Endothelial cell of umbilical vein (primary cell): ENCODE results near the gene LBR. TPM values are rescaled to one million over a fixed set of nuclear protein-coding genes. Genes with fewer than 3 reads are reported as not detected.

Experiments used
- BruUV-seq: library from RNA; stranded (reverse); fragments of 400-500 nt; replicated peaks from 2 replicates; lab custom pipeline; 2021; lab: Mats Ljungman, UMichigan
- CTCF ChIA-PET: fragments of 300-600, 350-600 bp; sonication (Branson Sonifier 250); formaldehyde crosslinking; loops from one replicate; lab custom pipeline; 2021; ENCODE audit warnings: antibody characterized with exemption, inconsistent platforms; lab: Charles Lee
- POLR2A ChIA-PET: fragments of 300-600, 350-600 bp; sonication (Branson Sonifier 250); formaldehyde crosslinking; loops from one replicate; lab custom pipeline; 2021; ENCODE audit warnings: antibody characterized with exemption, inconsistent platforms; lab: Charles Lee
- DNase-seq: peaks from one replicate; pipeline ENCODE4 v3.0.0-alpha.2; 2011; ENCODE audit warnings: low read depth, low spot score
- FAIRE-seq: peaks from 2 replicates; lab custom pipeline; 2011; peaks lifted over from hg19 to GRCh38; lab: Jason Lieb, UNC
- H2AFZ ChIP-seq: 2 replicates; pipeline ENCODE4 v1.6.0; 2012; ENCODE audit warnings: low read depth, low read length, control low read depth, inconsistent platforms
- H3K27ac ChIP-seq: 2 replicates; pipeline ENCODE4 v1.5.1; 2011; ENCODE audit warnings: low read depth, mild to moderate bottlenecking, control low read depth, low read length, moderate library complexity; ENCODE audit not compliant: insufficient read depth
- H3K27me3 ChIP-seq, 2 experiments: 2 replicates each; pipeline versions ENCODE4 v1.6.0 to v1.6.1; 2011; ENCODE audit warnings: low read length in 2 of 2, mixed read lengths in 1 of 2; ENCODE audit not compliant: control insufficient read depth in 2 of 2, insufficient read depth in 2 of 2
- H3K36me3 ChIP-seq, 2 experiments: 2 replicates in 1 of 2; 3 replicates in 1 of 2; pipeline ENCODE4 v1.5.1; 2011; ENCODE audit warnings: low read length in 2 of 2, mild to moderate bottlenecking in 1 of 2, moderate library complexity in 1 of 2; ENCODE audit not compliant: control insufficient read depth in 2 of 2, insufficient read depth in 2 of 2; ENCODE audit errors: extremely low read depth in 1 of 2
- H3K4me1 ChIP-seq: 3 replicates; pipeline ENCODE4 v1.5.1; 2011; ENCODE audit warnings: mild to moderate bottlenecking, low read length; ENCODE audit not compliant: control insufficient read depth, insufficient read depth; ENCODE audit errors: extremely low read depth
- H3K4me2 ChIP-seq: 2 replicates; pipeline ENCODE4 v1.6.1; 2011; ENCODE audit warnings: low read length, control low read depth, mixed read lengths; ENCODE audit not compliant: insufficient read depth
- H3K4me3 ChIP-seq, 3 experiments: fragments of 200-600 bp in 1 of 3; sonication (generic), shearing (Covaris generic) in 1 of 3; replicated peaks in 1 of 3; 2 replicates each; pipeline ENCODE4 v1.5.1; 2011 to 2016; ENCODE audit warnings: control low read depth in 3 of 3, low read length in 3 of 3, mild to moderate bottlenecking in 2 of 3, inconsistent platforms in 1 of 3, low read depth in 1 of 3, moderate library complexity in 1 of 3; ENCODE audit not compliant: insufficient read depth in 1 of 3
- H3K79me2 ChIP-seq: 2 replicates; pipeline ENCODE4 v1.6.0; 2012; ENCODE audit warnings: low read length, inconsistent platforms; ENCODE audit not compliant: control insufficient read depth, insufficient read depth
- H3K9ac ChIP-seq: replicated peaks from 2 replicates; pipeline ENCODE3; 2011; ENCODE audit warnings: low read length, control low read depth; ENCODE audit not compliant: insufficient read depth; ENCODE audit errors: extremely low read depth
- H3K9me1 ChIP-seq: replicated peaks from 3 replicates; pipeline ENCODE4 v1.6.0; 2011; ENCODE audit warnings: mild to moderate bottlenecking, low read length; ENCODE audit not compliant: control insufficient read depth, insufficient read depth; ENCODE audit errors: extremely low read depth
- H3K9me3 ChIP-seq: replicated peaks from 2 replicates; pipeline ENCODE4 v1.5.1; 2012; ENCODE audit warnings: low read length, inconsistent platforms; ENCODE audit not compliant: control insufficient read depth, insufficient read depth
- H4K20me1 ChIP-seq: replicated peaks from 2 replicates; pipeline ENCODE3; 2011; ENCODE audit warnings: mild to moderate bottlenecking, low read length; ENCODE audit not compliant: control insufficient read depth, insufficient read depth; ENCODE audit errors: extremely low read depth
- EZH2 ChIP-seq: IDR thresholded peaks from 2 replicates; pipeline ENCODE4 v1.6.1; 2012; ENCODE audit warnings: borderline replicate concordance, low read depth, mild to moderate bottlenecking, moderate library complexity, low read length, inconsistent platforms; ENCODE audit not compliant: severe bottlenecking
- GATA2 ChIP-seq: IDR thresholded peaks from 2 replicates; pipeline ENCODE4 v1.7.0; 2011; ENCODE audit warnings: low read depth, mild to moderate bottlenecking, moderate library complexity, mixed read lengths, low read length; ENCODE audit not compliant: insufficient read length, insufficient read depth
- JUN ChIP-seq: IDR thresholded peaks from 2 replicates; pipeline ENCODE4 v1.6.1; 2011; ENCODE audit warnings: borderline replicate concordance, low read depth; ENCODE audit not compliant: insufficient read length, insufficient read depth
- POLR2AphosphoS5 ChIP-seq: IDR thresholded peaks from 2 replicates; pipeline ENCODE4 v1.6.1; 2012; ENCODE audit warnings: low read depth, mild to moderate bottlenecking, control low read depth, low read length, moderate library complexity; ENCODE audit not compliant: insufficient read depth
- dilution Hi-C: fragments of 300-500 bp; cut with MboI; formaldehyde crosslinking; loops from one replicate; pipeline ENCODE4 v1.15.0; 2019; ENCODE audit warnings: low sequenced_read_pairs; ENCODE audit not compliant: extremely low pct_ligation_motif_present
- intact Hi-C: fragments of 100-400 bp; cut with micrococcal nuclease; formaldehyde crosslinking; loops from one replicate; pipeline ENCODE4 v1.10.0; 2022
- polyA plus RNA-seq, 4 experiments: library from polyadenylated mRNA; depleted of rRNA in 3 of 4; stranded (reverse) in 3 of 4; unstranded in 1 of 4; fragments of >200 nt; gene quantifications; 2 replicates each; pipeline versions ENCODE4 v1.2.1 to v1.2.3, GENCODE V29; 2011 to 2012; ENCODE audit warnings: missing spikeins in 1 of 4
- total RNA-seq: library from RNA; stranded (reverse); gene quantifications from 2 replicates; pipeline ENCODE4 v1.2.3, GENCODE V29; 2021
- TF ChIP-seq, protein P1 (sequence below), 2 donors: IDR thresholded peaks; 1 replicate in 1 of 2; 2 replicates in 1 of 2; pipeline ENCODE4 v1.5.1; 2011; ENCODE audit warnings: low read length in 2 of 2, mild to moderate bottlenecking in 2 of 2, moderate library complexity in 2 of 2, control low read depth in 1 of 2, inconsistent platforms in 1 of 2, low read depth in 1 of 2; ENCODE audit not compliant: insufficient read depth in 1 of 2; ENCODE audit errors: extremely low read depth in 1 of 2

The LBR gene
- total and polyA plus RNA-seq, 2 donors (not counting 3 experiments of a cell fraction or from before 2014, with no cell fraction given), result 53.9 to 119 TPM

DNA sequence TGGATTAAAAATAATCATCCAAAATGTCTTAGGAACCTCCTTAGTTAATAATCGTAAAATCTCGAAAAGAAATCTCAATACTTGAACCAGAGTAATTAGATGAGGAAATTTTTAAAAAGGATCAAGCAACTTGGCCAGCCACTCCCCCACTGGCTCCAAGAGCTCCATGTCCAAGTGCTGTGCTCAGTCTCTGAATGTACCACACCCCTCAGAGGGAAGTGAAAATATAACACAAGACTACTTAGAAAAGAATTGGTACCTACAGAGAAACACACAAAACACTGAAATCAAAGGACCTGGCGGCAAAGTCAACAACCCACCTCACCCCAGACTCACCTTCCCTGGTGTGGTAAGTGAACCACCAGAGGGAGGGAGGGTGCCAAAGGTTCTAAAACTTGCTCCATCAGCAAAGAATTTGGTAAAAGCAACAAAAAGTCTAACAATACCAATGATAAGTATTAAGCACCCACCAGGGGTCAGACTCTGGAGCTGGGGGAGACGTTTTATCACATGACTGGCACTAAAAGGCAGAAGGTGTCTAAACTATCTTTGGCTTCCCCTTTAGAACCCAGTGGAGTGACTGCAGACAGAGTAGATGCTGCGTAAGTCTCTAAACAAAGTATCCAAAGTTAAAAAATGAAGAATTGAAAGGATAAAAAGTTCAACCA is 14.0 kb downstream of the LBR start:
- no TSS peak for BruUV-seq
- ChIA-PET POLR2A (no interaction called here), CTCF (interaction anchor here (0.6 to 1.0 kb wide), 2 partner anchors 28 to 33 kb away, joined by 3 read pairs; no protein-coding TSS in a partner anchor)
- DNase-seq (no peak), FAIRE-seq (no peak)
- Histone ChIP-seq H4K20me1 (no peaks in the 10 kb centered on the region), H3K27me3 (no peaks in the 10 kb centered on the region), H3K9me3 (no peaks in the 10 kb centered on the region), H3K36me3 (peaks cover 30 to 35% of the 10 kb centered on the region in 2 experiments), H3K27ac (no peak overlapping the region), H3K9ac (no peak overlapping the region), H3K4me1 (no peaks in the 10 kb centered on the region), H2AFZ (no peak overlapping the region), H3K9me1 (no peaks in the 10 kb centered on the region), H3K4me3 (no peak overlapping the region), H3K4me2 (no peak overlapping the region), H3K79me2 (peaks cover 18% of the 10 kb centered on the region)
- dilution Hi-C loops, result no loop called here
- intact Hi-C loops, result no loop called here
- TF ChIP-seq, protein P1, sequence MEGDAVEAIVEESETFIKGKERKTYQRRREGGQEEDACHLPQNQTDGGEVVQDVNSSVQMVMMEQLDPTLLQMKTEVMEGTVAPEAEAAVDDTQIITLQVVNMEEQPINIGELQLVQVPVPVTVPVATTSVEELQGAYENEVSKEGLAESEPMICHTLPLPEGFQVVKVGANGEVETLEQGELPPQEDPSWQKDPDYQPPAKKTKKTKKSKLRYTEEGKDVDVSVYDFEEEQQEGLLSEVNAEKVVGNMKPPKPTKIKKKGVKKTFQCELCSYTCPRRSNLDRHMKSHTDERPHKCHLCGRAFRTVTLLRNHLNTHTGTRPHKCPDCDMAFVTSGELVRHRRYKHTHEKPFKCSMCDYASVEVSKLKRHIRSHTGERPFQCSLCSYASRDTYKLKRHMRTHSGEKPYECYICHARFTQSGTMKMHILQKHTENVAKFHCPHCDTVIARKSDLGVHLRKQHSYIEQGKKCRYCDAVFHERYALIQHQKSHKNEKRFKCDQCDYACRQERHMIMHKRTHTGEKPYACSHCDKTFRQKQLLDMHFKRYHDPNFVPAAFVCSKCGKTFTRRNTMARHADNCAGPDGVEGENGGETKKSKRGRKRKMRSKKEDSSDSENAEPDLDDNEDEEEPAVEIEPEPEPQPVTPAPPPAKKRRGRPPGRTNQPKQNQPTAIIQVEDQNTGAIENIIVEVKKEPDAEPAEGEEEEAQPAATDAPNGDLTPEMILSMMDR (IDR thresholded peaks at IDR 0.05; ENCODE audit: extremely low read depth in 1 of 2, insufficient read depth in 1 of 2, low read depth in 1 of 2, low read length in 2 of 2), result no peak
- TF ChIP-seq EZH2 (no peak), POLR2AphosphoS5 (no peak), GATA2 (no peak), JUN (no peak)
